HG03097 (cell line): ENCODE data around the gene PRC1.
A peak's percentile ranks its signal among the peaks of the same experiment; 100 is the strongest.

Source experiments
- ATAC-seq: cut with Tn5 transposase; IDR thresholded peaks from one replicate; pipeline ENCODE4 v1.9.1; 2021; ENCODE audit not compliant: unreplicated experiment, low FRiP score

PRC1 gene

DNA sequence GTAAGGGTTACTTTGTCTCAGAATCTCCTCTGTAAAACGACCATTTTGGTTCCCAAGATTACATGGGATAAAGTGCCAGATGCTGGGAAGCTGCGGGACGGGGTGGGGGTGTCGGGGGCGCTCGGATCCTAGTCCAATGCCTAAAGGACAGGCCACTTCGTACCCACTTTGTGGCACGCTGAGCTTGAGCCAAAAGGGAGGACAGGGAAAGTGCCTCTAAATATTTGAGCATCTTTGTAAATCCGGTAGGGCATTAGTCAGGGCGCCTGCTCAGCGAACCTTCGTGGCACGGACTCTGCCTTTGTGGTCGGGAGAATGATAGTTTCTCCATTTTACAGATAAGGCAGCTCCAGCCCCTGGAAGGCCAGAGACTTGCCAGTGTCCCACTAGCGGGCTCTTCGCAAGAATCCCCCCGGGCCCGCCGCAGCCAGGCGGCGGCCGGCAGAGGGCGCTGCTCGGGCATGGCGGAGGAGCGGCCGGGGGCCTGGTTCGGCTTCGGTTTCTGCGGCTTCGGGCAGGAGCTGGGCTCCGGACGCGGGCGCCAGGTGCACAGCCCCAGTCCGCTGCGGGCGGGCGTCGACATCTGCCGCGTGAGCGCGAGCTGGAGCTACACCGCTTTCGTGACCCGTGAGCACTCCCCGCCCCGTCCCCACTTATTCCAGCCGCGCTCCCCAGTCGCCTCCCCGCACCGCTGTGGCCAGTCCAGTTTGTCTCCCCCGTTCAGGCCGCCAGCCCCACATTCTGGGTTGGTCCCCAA lies 37.9 kb downstream of the PRC1 start:
- ATAC-seq = no peak

DNA sequence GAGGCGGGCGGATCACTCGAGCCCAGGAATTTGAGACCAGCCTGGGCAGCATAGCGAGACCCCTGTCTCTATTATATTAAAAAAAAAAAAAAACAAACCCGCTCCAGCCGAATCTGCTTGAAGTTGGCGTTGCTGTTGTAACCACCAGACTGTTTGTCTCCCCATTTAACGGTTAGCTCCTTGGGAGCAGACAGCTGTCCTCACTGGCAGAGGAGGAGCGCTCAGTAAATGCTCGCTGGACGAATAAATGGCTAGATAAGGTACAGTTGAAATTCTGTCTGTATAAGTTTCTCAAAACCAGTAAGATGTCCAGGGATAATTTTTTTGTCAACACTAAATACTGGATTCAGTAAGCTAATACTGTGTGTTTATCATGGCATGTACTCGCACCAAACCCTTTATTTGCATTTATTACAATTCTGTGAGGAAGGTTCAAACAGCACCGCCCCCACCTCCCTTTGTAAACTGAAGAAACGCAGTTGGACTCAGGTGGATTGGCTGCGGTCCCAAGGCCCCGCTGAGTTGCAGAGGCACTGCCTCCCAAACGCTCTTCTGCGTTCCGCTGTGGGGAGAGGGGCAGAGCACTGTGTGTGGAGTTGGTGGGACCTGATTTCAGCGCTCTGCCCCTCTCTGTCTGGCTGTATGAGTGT lies 38.6 kb downstream of the PRC1 start:
- ATAC-seq = no peak

DNA sequence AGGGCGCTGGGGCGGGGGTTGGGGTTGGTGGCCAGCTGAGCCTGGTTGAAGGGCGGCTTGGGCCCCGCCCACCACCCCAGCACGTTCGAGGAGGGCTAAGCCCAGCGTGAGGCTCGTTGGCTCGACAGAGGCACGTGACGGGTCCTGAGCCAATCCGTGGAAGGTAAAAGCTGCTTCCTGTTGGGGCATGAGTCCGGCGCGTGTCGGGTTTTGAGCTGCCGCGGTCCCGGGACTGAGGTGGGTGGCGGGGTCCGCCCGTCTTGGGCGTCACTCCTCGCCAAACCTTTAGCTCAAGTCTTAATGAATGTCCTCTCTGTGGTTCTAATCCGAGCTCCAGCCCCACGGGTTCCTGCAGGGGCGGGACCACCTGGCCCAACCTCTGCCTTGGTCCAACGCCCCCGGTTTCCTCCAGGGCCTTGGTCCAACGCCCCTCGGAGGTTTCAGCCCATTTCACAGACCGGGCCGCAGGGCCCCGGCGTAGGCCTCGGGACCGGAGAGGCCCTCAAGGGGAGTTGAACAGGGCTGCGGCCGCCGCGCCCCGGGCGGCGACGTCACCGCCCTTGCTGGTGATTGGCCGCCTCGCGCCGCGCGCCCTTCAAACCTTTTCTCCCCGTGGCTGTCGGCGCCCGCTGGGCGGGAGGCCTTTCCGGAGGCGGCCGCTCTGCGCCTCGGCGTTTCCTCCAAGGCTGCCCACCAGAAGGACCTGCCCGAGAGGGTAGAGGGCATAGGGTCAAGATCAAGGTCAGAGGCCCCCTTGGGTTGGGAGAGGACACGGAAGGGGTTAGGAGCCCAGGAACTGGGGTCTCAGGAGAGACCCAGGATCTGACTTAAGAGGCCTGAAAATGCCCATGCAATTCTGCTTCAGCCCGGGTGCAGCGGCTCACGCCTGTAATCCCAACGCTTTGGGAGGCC lies 39.4 kb downstream of the PRC1 start, which contains the start of gene RCCD1:
Gene RCCD1 (plus strand): TSS at position 173 of the 912 bp plus-strand sequence. CDS start 1,851 bp downstream, outside the sequence.
- peak; percentile 80 for ATAC-seq

DNA sequence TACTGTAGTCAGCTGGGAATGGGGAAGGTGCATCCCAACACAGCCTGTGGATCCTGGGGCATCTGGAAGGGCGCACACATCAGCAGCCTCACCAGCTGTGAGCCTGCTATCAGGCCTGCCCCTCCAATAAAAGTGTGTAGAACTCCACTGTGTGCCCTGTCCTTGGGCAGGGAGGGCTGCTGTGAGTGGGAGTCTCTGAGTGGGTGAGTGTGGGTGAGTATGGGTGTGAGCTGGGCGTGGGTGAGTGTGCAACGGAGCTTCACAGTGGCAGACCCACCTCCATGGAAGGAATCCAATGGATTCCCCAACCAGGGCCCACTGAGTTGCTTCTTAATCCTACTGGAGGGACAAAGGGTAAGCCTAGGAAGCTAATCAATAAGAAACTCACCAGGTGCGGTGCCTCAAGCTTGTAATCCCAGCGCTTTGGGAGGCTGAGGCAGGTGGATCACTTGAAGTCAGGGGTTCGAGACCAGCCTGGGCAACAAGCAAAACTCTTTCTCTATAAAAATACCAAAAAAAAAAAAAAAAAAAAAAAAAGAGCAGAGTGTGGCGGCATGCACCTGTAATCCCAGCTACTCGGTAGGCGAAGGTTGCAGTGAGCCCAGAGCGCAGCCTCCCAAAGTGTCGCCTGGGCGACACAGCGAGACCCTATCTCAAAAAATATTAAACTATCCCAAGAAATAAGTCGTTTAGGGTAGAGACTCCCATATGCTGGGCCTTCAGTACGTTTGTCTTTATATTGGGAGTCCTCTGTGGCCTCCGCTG lies 40.2 kb downstream of the PRC1 start:
- ATAC-seq = no peak

DNA sequence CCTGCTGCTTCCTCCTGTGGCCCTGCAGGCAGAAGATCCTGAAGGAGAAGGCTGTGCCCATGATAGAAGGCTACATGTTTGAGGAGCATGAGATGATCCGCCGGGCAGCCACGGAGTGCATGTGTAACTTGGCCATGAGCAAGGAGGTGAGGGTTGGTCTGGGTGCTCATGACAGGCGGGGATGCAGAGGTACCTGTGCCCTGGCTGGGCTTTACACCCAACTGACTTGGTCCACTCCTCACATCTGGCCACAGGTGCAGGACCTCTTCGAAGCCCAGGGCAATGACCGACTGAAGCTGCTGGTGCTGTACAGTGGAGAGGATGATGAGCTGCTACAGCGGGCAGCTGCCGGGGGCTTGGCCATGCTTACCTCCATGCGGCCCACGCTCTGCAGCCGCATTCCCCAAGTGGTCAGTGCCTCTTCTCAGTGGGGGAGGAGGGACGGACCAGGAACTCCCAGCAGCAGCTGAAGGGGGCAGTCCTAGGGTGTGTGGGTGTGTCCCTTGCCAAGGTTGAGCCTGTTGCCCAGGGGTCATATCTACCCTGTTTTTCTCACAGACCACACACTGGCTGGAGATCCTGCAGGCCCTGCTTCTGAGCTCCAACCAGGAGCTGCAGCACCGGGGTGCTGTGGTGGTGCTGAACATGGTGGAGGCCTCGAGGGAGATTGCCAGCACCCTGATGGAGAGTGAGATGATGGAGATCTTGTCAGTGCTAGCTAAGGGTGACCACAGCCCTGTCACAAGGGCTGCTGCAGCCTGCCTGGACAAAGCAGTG lies 41.2 kb downstream of the PRC1 start:
- ATAC-seq = no peak

DNA sequence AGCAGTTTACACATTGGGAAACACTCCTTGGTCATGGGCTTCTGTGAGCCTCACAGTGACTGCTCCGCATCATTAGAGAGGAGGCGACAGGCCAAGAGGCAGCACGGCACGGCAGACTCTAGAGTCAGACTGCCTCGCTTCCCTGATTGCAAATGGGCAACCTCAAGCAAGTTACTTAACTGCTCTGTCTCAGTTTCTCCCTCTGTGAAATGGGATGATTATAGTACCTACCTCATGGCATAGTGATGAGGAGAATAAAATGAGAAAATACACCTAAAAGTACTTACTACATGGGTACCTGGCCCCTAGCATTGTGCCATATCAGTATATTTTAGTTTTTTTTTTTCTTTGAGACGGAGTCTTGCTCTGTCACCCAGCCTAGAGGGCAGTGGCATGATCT lies 43.7 kb downstream of the PRC1 start:
- ATAC-seq = no peak

DNA sequence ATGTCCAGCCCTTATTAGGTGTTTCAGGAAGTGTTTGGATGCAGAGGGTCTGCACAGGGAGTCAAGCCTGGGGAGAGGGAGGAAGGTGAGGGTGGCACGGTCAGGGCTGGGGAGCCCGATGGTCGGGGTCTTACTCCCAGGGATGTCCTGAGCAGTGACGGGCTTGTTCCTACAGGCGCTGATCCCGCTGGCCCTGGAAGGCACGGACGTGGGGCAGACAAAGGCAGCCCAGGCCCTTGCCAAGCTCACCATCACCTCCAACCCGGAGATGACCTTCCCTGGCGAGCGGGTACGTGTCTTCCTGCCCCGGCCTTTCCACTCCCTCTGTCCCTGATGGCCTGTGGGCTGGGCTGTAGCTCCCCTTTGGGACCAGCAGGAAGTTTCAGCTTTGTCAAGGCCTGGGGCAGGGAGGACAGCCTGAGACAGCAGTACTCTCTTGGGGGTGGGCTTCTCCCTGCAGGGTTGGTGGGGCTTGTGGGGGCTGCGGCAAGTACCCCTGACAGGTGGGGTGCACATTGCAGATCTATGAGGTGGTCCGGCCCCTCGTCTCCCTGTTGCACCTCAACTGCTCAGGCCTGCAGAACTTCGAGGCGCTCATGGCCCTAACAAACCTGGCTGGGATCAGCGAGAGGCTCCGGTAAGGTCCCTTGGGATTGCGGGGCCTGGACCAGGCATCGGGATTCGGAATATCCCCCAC lies 44.2 kb downstream of the PRC1 start:
- ATAC-seq = no peak

DNA sequence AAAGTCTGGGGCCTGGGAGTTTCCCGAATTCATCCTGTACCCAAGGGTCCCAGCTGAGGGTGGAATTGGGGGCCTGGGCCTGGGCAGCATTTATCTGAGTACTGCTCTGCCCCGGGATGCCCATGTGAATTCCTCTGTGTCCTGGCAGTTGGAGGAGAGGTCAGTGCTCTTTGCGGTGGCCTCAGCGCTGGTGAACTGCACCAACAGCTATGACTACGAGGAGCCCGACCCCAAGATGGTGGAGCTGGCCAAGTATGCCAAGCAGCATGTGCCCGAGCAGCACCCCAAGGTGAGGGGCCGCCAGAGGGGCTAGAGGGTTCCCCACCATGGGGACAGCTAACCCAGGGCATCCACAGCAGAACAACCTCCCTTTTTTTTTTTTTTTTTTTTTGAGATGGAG lies 45.8 kb downstream of the PRC1 start:
- no peak for ATAC-seq

DNA sequence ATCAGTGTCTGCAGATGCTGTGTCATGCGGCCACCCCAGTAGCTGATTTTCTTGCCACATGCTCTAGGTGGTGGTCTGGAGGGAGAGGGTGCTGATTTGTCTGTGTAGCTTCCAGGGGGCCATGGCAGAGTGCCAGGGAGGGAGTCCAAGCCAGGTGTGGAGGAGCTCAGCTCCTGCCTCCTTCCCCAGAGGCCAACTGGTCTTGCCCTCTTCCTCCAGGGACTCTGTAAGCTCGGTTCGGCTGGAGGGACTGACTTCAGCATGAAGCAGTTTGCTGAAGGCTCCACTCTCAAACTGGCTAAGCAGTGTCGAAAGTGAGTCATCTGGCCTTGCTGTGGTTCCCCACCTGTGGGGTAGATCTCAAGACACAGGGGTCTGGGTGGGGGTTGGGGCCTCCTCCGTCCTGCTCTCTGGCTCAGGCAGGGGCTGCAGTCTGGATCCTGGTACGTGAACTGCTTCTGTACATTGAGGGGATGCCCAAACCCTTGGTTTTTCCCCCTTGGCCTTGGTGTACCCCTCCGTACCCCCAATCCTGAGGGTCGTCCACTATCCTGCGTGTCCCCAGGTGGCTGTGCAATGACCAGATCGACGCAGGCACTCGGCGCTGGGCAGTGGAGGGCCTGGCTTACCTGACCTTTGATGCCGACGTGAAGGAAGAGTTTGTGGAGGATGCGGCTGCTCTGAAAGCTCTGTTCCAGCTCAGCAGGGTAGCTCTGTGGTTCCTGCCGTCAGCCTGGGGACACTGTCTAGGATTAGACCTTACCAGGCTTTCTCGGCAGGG lies 46.6 kb downstream of the PRC1 start:
- ATAC-seq = no peak

DNA sequence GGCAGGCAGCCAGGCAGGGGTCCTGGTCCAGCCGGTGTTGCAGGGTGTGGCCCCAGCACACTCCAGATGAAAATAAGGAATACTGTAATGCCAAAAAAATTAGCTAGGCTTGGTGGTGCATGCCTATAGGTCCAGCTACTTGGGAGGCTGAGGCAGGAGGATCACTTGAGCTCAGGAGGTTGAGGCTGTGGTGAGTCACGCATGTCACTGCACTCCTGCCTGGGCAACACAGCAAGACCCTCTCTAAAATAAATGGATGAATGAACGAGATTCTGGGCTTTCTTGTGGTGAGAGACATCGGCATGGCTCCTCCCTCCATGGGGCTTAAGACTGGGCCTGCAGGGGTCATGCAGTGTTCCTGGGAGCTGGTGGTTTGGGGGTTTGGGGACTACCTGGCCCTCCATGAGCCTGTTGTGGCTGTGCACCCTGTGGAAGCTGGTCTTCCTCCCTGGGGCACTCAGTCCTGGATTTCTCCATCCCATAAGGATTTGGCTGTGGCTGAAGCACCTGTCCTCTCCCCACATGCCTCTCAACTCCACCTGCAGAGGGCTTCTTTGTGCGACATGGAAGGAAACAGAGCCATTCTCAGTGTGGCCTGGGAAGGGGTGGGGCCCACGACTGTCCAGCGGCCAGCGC lies 47.3 kb downstream of the PRC1 start:
- ATAC-seq = no peak

DNA sequence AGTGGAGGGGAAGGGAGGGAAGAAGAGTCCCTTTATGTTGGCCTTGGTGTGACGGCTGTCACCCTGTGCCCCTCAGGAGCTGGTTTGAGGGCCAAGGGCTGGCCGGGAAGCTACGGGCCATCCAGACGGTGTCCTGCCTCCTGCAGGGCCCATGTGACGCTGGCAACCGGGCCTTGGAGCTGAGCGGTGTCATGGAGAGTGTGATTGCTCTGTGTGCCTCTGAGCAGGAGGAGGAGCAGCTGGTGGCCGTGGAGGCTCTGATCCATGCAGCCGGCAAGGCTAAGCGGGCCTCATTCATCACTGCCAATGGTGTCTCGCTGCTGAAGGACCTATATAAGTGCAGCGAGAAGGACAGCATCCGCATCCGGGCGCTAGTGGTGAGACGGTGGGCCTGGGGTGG lies 47.8 kb downstream of the PRC1 start:
- ATAC-seq = no peak

DNA sequence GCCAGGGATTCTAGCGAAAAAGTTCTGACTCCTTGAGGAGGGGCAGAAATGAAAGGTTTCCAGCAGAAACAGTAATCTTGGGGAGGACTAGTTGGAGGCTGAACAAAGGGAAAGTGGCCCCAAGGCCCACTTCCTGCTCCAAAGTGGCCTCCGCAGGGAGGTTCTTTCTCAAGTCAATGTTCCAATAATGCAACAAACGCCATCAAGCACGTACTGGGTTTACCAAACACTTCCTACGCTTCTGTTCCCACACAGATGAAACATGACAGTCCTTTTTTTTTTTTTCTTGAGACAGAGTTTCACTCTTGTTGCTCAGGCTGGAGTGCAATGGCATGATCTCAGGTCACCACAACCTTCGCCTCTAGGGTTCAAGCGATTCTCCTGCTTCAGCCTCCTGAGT lies 49.2 kb downstream of the PRC1 start:
- no peak for ATAC-seq

DNA sequence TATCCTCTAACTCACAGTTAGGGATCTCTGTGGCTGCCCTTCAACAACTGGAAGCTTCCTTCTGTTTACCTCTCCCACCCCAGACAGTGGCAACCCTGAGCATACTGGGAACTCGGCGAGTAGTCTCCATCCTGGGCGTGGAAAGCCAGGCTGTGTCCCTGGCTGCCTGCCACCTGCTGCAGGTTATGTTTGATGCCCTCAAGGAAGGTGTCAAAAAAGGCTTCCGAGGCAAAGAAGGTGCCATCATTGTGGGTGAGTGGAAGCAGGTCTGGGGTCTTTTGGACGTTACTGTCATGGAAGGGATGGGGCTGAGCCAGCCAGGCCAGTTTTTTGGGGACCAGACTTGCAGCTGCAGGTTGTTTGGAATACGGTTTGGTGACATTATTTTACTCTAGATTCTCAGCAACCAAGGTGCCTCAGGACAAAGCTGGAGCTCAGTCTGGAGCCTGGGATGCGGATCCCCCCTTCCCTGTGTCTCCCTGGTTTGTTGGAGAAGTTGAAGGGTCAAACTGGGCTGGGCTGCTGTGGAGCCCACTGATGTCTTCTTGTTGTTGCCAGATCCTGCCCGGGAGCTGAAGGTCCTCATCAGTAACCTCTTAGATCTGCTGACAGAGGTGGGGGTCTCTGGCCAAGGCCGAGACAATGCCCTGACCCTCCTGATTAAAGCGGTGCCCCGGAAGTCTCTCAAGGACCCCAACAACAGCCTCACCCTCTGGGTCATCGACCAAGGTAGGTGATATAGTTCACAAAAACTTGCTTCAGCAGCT lies 51.8 kb downstream of the PRC1 start:
- ATAC-seq = no peak

DNA sequence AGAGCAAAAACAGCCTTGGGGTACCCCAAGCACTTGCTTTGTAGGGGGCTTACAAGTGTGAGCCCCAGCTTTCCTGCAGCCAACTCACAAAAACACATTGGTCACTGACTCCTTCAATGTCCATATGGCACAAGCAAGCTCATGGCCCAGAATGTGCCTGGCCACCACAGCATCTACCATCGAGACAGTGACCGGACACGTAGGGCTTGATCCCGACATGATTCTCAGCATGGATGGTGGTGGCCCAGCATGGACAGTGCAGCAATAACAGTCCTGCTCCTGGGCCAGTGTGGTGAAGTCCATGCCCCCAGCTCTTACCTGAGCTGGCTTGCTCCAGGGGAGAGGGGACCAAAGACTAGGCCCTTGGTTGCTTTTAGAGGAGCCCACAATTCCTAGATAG lies 53.3 kb downstream of the PRC1 start:
- ATAC-seq = no peak

DNA sequence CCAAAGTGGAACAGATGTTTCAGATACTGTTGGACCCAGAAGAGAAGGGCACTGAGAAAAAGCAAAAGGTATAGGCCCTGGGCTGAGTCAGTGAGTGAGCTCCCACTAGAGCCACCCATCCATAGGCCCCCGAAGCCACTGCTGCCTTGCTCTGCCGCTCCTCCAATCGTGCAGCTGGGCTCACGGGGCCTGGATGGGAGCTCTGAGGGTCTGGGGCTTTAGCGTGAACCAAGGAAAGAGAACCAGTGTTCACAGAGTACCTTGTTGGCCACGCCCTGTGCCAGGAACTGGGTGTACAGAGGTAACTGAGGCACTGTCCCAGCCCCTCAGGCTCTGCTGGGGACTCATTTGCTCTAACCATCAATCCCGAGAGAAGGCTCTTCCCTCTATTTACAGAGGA lies 54.6 kb downstream of the PRC1 start:
- ATAC-seq = no peak

DNA sequence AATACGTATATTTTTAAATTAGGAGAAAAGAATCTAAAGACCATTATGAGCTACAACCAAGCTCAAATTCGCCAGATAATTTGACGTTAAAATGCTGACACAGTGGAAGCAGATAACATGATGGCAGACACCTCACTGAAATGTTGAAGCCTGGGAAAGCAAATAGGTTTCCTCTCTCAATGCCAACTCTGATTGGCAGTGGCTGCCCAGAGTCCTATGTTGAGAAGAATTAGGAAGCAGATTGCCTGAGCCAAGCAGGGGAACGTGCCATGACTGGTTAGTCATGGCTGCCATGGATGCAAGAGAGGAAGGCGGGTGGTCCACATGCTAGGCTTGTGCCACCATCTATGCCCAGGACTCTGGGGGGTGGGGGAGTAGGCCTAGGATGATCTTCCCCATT lies 56.1 kb downstream of the PRC1 start:
- ATAC-seq = no peak

DNA sequence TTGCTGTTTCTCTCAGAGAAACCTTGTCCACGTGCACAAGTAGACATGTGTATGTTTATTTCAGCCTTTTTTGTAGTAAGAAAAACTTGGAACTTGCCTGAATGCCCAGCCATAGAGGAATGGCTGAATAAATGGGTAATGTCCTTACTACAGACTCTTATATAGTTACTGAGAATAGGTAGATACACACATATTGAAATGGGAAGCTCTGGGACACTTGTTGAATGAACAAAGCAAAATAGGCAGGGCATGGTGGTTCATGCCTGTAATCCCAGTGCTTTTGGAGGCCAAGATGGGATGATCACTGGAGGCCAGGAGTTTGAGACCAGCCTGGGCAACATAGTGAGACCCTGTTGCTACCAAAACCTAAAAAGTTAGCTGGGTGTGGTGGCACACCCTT lies 57.5 kb downstream of the PRC1 start:
- no peak for ATAC-seq
